ENCODE measurements around the gene PEX14.

DNA sequence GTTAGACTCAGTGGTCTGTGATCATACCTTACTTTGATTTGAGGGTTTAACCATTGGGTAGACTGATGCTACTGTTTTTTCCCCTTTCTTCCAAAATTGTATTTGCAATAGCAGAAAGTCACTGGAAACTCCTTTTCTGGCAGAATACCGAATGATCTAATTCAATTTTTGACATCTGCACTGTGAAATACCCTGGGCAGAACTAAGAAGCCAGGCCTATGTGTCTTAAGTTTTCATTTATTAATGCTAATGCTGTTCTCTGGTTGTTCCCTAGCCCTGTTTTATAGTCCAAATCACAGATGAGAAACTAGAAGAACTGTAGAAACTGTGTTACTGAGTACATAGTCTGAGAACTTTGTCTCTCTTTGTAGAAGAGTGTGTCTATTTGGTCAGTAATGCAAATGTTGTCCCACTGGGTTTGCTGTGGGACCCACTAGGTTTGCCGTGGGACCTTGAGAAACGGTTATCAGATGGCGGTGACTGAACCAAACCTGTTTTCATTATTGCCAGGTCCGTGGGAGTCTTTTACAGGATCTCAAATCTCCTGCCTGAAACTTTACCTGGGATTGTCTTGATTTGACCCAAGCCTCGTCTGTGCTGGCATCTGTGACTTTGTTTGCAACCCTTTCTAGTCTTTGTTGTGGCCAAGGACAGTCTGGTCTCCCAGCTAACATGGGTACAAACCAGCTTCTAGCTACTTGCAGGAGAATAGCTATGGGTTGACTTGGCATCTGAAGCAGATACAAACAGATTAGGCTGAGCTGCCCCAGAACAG lies 41.4 kb downstream of the PEX14 start:
- TF ChIP-seq, protein P1, sequence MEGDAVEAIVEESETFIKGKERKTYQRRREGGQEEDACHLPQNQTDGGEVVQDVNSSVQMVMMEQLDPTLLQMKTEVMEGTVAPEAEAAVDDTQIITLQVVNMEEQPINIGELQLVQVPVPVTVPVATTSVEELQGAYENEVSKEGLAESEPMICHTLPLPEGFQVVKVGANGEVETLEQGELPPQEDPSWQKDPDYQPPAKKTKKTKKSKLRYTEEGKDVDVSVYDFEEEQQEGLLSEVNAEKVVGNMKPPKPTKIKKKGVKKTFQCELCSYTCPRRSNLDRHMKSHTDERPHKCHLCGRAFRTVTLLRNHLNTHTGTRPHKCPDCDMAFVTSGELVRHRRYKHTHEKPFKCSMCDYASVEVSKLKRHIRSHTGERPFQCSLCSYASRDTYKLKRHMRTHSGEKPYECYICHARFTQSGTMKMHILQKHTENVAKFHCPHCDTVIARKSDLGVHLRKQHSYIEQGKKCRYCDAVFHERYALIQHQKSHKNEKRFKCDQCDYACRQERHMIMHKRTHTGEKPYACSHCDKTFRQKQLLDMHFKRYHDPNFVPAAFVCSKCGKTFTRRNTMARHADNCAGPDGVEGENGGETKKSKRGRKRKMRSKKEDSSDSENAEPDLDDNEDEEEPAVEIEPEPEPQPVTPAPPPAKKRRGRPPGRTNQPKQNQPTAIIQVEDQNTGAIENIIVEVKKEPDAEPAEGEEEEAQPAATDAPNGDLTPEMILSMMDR (IDR thresholded peaks at IDR 0.05; ENCODE audit: low read depth, low read length): no peak
- TF ChIP-seq POLR2A (IDR thresholded peaks at IDR 0.05; ENCODE audit: extremely low read depth, insufficient read length): no peak
- TF ChIP-seq, protein P2, sequence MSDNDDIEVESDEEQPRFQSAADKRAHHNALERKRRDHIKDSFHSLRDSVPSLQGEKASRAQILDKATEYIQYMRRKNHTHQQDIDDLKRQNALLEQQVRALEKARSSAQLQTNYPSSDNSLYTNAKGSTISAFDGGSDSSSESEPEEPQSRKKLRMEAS (IDR thresholded peaks at IDR 0.05; ENCODE audit: low read depth, low read length): no peak
